ENCODE data around the gene FCN1. TPM values are rescaled to one million over a fixed set of nuclear protein-coding genes. Genes with fewer than 3 reads are reported as not detected.

Gene FCN1
- total and polyA plus RNA-seq, 2 of the 8 experiments (the other 6 are each of a cell fraction or from before 2014, with no cell fraction given) = not detected

DNA sequence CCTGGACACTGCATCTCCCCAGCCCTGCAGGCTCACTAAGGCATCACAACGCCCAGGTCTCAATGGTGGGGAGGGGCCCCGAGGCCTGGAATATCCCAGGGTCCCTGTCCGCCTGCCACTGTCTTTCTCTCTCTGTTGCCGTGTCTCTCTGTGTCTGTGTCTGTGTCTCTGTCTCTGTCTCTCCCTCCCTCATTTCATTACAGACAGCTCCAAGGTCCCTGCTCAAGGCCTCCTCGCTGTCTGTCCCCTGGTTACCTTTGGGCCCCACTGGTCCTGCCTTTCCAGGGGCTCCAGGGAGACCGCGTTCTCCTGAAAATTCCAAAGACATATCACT, 3.2 kb downstream of the FCN1 start (continued):
- TF ChIP-seq CTBP2 (IDR thresholded peaks at IDR 0.05; ENCODE audit: borderline replicate concordance, insufficient read depth, insufficient read length, low read length) (no peak), TAF7 (optimal IDR thresholded peaks at IDR 0.05; ENCODE audit: borderline replicate concordance, low read depth, low read length) (no peak), HDAC2 (IDR thresholded peaks at IDR 0.05; ENCODE audit: borderline replicate concordance in 1 of 2, low read depth in 2 of 2, low read length in 2 of 2) (no peak)

Data from H1 (cell line).